Nucleus accumbens (tissue), 56 donors: ENCODE measurements around the gene GNG7.
"Not testable (repeated sequence)": the region's sequence is repeated elsewhere in the genome, so short reads cannot be mapped to it uniquely, and the experiment has no call there.

Experiments
- DNase-seq, 56 donors: peaks; one replicate each; lab custom pipeline; 2025; lab: John Stamatoyannopoulos, UW

GNG7 gene

DNA sequence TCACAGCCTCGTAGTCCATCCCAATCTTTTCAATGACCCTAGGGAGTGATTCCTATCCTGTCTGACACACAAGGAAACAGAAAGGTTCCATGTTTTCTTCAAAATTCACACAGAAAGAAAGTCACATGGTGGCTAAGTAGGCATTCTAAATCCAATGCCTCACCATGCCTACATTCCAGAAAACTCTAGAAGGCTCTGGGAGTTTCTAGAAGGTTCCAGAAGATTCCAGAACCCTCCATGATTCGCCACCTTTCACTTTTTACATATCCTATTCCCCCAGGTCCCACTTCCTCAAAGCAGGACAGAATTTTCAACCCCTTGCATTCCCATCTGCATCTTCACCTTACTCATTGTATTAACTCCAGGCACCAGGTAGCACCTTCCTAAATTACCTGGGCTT, 23.1 kb downstream of the GNG7 start:
- DNase-seq: peak in 1 of 56 donors; percentile 28

DNA sequence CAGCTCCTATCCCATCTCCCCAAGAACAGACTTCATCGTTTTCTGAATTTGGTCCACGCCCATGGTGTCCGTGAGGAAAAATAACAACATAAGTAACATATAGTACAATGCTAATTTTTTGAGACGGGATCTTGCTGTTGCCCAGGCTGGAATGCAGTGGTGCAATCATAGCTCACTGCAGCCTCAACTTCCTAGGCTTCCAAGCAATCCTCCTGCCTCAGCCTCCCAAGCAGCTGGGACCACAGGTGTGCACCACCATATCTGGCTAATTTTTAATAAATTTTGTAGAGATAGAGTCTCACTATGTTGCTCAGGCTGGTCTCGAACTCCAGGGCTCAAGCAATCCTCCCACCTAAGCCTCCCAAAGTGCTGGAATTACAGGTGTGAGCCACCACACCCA, 23.5 kb downstream of the GNG7 start:
- not testable (repeated sequence) for DNase-seq

GRCh38 chr19:2678044-2678671, 24.3 kb downstream of the GNG7 start:
- peak in 1 of 56 donors; percentile 20 for DNase-seq

DNA sequence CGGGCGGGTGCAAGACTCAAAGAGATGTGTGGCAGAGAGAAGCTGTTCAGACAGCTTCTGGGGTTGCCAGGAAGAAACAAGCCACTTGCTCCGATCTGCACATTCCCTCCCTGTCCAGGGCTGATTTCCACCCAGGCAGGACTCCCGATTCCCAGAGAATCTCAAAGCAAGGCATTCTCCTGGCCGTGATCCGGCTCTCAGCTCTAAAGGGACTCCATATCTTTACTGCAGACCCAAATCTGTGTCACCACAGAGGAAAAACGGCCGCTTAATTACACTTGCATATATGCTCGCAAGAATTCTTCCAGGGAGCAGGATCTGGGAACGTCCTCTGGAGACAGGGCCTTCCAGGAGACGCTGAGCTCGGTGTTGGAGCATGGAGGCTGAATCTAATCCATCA, 25.7 kb downstream of the GNG7 start:
- DNase-seq: peak in 1 of 56 donors; percentile 20

DNA sequence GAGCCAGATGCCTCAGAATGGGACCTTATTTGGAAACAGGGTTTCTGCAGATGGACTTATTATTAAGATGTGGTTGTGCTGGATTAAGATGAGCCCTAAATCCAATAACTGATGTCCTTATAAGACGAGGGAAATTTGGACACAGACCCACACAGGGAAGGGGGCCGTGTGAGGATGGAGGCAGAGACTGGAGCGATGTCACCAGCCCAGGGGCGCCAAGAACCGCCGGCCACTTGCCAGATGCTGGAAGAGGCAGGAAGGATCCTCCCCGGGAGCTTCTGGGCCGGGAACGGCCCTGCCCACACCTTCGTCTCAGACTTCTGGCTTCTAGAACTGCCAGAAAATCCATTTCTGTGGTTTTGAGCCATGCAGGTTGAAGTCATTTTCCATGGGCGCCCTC, 26.6 kb downstream of the GNG7 start:
- DNase-seq: peak in 5 of 56 donors; percentile 11 to 40 (median 28)

GRCh38 chr19:2670217-2670616, 32.3 kb downstream of the GNG7 start:
- no peak for DNase-seq

DNA sequence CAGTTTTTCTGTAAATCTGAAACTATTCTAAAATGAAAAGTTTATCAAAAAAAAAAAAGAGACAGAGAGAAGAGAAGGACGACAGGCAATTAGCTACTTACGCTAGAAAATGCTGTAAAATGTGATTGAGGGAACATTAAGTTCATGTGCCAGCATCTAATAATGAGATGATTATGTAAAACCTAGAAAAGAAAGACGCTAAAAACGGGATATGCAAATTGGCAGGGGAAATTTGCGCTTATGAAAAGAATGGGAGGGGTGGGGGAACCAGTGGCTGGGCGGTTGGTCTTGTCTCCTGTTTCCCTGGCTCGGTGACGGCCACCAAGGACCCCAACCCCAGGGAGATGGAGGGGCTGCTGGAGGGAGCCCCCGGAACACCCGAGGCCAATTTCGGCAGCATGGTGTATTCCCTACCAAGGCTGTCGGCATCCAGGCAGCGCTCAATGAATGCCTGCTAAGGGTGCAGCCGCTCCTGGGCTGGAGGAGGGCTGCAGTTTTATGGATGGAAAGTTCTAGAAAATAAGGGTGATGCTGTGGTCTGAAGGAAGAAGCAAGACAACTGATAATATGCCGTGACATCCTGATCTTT, 34.2 kb downstream of the GNG7 start:
- peak in 22 of 56 donors; percentile 15 to 55 (median 28) for DNase-seq

DNA sequence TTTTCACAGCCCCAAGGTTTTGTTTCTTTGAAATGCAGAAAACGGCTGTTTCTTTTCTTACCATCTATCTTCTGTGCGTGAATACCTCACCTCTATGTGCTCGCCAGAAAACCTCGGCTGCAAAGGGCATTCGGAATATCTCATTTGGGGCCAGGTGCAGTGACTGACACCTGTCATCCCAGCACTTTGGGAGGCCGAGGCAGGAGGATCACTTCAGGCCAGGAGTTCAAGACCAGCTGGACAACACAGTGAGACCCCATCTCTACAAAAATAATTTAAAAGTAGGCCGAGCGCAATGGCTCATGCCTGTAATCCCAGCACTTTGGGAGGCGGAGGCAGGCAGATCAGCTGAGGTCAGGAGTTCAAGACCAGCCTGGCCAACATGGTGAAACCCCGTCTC, 35.1 kb downstream of the GNG7 start:
- DNase-seq: not testable (repeated sequence)

- no peak for DNase-seq
These were observed 36.0 kb downstream of the GNG7 start for GRCh38 chr19:2666344-2666994.

GRCh38 chr19:2665103-2665502, 37.4 kb downstream of the GNG7 start:
- DNase-seq: peak in 9 of 56 donors; percentile 12 to 67 (median 25)

- DNase-seq: peak in 51 of 56 donors; percentile 13 to 93 (median 63)
These were observed 38.4 kb downstream of the GNG7 start for GRCh38 chr19:2663920-2664571.

DNA sequence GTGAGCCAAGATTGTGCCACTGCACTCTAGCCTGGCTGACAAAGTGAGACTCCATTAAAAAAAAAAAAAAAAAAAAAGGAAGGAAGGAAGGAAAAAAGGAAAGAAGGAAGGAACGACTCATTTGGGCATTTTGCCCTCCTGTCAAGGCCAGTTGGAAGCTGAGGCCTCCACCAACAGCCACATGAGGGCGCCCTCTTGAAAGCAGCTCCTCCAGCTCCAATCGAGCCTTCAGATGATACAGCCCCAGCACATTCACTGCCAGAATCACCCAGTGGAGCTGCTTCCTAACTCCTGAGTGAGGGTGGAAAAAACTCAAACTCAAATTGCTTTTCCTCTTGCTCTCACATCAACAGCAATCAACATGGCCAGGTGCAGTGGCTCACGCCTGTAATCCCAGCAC, 40.9 kb downstream of the GNG7 start:
- DNase-seq: no peak

DNA sequence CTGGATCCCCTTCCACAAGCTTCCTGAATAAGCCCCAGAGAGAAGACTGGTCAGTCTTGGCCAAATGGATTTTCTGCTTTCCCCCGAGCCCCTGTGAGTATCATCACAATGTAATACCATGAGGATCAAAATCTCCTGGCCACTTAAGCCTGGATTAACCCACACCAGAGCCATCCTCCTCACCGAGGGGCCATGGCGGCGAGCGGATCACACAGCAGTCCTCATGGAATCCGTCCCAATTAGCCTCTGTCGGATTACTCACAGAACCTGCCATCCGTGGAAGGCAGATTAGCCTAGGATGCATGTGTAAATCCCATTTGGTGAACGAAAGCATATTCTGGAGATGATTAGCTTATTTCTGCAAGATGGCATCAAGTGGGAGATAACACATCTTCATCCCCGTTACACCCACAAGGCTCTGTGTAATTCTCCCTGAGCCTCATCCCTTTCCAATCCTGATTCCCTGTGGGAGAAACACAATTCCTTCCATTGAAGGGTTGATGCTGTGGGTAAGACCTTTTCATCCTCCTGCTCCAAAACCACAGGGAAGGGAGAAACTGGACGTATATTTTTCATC, 42.5 kb downstream of the GNG7 start:
- peak in 1 of 56 donors; percentile 34 for DNase-seq

GRCh38 chr19:2656533-2656932, 46.0 kb downstream of the GNG7 start:
- DNase-seq: no peak

DNA sequence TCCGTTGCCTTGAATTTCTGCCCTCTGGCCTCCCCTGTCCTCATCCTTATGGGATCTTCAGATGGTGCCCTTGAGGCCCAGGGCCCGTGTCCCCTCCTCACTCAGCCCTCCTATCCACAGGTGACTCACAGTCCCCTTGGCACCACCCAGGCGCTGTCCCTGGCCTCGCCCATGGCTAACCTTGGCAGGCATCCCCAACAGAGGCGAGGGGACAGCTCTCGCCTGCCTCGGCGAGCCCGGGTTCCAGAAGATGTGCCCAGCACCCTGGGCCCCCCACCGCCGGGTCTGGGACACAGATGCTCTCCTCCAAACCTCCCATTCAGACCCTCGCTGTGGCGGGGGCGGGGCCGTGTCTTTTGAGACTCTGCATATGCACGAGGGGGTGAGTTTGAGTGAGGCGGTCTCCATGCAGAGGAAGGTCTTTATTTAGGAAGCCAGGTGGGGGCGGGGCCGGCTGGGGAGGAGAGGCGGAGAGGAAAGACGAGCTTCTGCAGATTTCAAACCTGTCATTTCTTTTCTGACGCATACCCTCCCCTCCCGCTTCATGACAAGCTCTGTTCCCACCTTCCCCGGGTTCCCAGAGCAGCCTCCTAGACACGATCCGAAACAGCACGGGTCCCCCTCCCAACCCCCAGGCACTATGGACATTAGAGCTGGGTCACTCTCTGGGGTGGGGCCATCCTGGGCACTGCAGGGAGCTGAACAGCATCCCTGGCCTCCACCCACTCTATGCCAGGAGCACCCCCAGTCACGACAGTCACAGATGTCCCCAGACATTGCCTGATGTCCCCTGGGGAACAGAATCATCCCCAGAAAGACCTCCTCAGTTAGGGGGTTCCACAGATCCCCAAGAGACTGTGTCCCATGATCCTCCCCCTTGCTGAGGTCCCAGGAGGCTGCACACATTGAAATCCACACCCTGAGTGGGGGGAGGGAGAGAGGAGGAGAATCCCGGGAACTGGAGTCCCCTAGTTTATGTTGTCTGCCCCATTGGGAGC, 48.5 kb downstream of the GNG7 start:
- peak in 39 of 56 donors; percentile 20 to 86 (median 50) for DNase-seq

- DNase-seq: no peak
These were observed 49.3 kb downstream of the GNG7 start for GRCh38 chr19:2653218-2653617.

GRCh38 chr19:2652504-2653099, 49.9 kb downstream of the GNG7 start:
- no peak for DNase-seq

DNA sequence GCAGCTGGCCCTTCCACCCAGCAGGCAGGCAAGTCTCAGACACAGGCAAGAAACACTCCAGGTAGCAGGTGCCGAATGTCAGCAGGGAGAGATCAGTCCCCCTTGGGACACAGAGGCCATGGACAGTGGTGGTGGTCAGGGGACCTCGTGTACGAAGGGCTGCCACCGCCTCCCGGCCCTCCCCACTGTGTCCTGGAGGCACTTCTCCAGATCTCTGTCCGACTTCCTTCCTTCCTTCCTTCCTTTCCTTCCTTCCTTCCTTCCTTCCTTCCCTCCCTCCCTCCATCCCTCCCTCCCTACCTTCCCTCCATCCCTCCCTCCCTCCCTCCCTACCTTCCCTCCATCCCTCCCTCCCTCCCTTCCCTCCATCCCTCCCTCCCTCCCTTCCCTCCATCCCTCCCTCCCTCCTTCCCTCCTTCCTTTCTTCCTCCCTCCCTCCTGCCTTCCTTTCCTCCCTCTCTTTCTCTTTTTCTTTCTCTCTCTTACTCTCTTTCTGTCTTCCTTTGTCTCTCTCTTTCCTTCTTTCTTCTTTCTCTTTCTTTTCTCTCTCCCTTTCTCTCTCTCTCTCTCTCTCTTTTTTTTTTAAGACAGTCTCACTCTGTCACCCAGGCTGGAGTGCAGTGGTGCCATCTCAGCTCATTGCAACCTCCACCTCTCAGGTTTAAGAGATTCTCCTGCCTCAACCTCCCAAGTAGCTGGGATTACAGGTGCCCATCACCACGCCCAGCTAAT, 51.3 kb downstream of the GNG7 start:
- DNase-seq: not testable (repeated sequence)

- peak in 10 of 56 donors; percentile 13 to 49 (median 28) for DNase-seq
These were observed 52.0 kb downstream of the GNG7 start for GRCh38 chr19:2650515-2650914.
